ENCODE results near the gene PDE4D. TPM values are rescaled to one million over a fixed set of nuclear protein-coding genes. Genes with fewer than 3 reads are reported as not detected.

The PDE4D gene
- total RNA-seq, 1 experiment from 2014 or later = 6.5 TPM

DNA sequence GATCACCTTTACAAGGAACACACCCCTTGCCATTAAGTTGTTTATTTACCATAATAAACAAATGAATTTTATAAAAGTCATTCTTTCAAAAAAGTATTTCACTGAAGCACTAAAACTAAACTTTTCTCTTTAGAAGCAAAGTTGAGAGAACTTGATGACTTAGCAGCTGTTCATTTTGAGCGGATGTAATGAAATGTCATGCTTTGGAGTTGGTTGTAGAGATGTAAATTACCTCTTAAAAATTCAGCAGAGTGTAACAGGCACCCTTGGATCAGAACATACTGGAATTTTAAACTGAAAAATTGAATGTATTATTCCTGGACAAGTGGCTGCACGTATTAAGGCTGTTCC is 617.2 kb downstream of the PDE4D start:
- intact Hi-C loops (cut with micrococcal nuclease; ENCODE audit: unreplicated experiment) = no loop called here
- CTCF ChIA-PET = no interaction called here
- H3K27me3 ChIP-seq (replicated peaks; ENCODE audit: insufficient read depth, low read depth, low read length, poor library complexity) = peaks cover 13% of the 10 kb centered on the region
- TF ChIP-seq, protein P1, sequence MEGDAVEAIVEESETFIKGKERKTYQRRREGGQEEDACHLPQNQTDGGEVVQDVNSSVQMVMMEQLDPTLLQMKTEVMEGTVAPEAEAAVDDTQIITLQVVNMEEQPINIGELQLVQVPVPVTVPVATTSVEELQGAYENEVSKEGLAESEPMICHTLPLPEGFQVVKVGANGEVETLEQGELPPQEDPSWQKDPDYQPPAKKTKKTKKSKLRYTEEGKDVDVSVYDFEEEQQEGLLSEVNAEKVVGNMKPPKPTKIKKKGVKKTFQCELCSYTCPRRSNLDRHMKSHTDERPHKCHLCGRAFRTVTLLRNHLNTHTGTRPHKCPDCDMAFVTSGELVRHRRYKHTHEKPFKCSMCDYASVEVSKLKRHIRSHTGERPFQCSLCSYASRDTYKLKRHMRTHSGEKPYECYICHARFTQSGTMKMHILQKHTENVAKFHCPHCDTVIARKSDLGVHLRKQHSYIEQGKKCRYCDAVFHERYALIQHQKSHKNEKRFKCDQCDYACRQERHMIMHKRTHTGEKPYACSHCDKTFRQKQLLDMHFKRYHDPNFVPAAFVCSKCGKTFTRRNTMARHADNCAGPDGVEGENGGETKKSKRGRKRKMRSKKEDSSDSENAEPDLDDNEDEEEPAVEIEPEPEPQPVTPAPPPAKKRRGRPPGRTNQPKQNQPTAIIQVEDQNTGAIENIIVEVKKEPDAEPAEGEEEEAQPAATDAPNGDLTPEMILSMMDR (conservative IDR thresholded peaks at IDR 0.05; ENCODE audit: low read depth, low read length) = no peak
- TF ChIP-seq EZH2 (IDR thresholded peaks at IDR 0.05; ENCODE audit: borderline replicate concordance, low read depth, low read length, poor library complexity, severe bottlenecking) = no peak
- no peaks in the 10 kb centered on the region for H3K9me3 ChIP-seq (ENCODE audit: low read depth, low read length, poor library complexity, severe bottlenecking)
- no peak for DNase-seq (ENCODE audit: low spot score)
- H3K4me1 ChIP-seq (ENCODE audit: insufficient read depth, low read length, poor library complexity, severe bottlenecking) = no peaks in the 10 kb centered on the region
- no TSS peak for BruUV-seq (replicated peaks)
- no peak overlapping the region for H3K27ac ChIP-seq (ENCODE audit: low read depth, low read length, poor library complexity, severe bottlenecking)
- POLR2A ChIA-PET (ENCODE audit: low non-redundant PET) = no interaction called here
- H3K36me3 ChIP-seq (ENCODE audit: insufficient read depth, low read length, poor library complexity, severe bottlenecking) = no peaks in the 10 kb centered on the region
- no peak overlapping the region for H3K4me3 ChIP-seq (ENCODE audit: low read depth, low read length, poor library complexity, severe bottlenecking)

DNA sequence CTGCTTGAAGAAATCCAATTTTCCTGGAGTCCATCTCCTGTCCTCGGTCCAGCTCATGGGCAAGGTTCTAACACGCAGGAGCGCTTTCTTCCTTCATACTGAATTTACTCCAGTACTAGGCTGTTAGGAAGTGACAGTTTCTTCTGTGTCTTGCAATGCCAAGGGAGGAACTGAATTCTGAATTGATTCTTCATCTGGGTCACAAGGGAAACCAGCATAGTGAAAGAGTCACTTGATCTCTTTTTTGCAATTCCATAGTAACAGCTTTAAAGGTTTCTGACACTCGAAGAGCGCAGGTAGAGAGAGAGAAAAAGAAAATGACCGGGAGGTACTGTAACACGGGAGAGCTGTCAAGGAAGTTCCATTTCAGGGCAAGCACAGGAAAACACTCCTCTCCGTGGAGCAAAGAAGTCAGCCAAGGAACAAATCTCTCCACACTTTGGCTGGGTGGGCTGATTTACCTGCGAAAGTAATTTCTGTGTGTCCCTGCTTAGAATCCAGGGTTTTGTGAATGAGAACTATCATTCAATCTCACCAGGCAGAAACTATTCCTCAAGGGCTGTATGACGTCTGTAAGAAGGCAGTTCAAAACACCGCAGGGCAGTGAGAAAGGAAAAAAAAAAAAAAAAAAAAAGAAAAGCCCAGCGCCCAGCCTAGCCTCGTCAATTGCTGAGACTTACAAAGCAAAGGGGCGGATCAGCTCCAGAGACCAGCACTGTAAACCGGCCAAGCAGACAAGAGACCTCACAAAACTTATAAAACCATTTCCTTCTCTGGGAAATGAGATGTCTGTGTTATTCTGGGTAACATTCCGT is 617.8 kb downstream of the PDE4D start:
- Histone ChIP-seq H3K27me3 (replicated peaks; ENCODE audit: insufficient read depth, low read depth, low read length, poor library complexity) (peaks cover 13% of the 10 kb centered on the region), H3K4me1 (ENCODE audit: insufficient read depth, low read length, poor library complexity, severe bottlenecking) (no peaks in the 10 kb centered on the region), H3K27ac (ENCODE audit: low read depth, low read length, poor library complexity, severe bottlenecking) (no peak overlapping the region), H3K4me3 (ENCODE audit: low read depth, low read length, poor library complexity, severe bottlenecking) (peak overlapping the region; percentile 3), H3K9me3 (ENCODE audit: low read depth, low read length, poor library complexity, severe bottlenecking) (no peaks in the 10 kb centered on the region), H3K36me3 (ENCODE audit: insufficient read depth, low read length, poor library complexity, severe bottlenecking) (no peaks in the 10 kb centered on the region)
- ChIA-PET CTCF (no interaction called here), POLR2A (ENCODE audit: low non-redundant PET) (no interaction called here)
- DNase-seq (ENCODE audit: low spot score) = peak; percentile 15
- TF ChIP-seq EZH2 (IDR thresholded peaks at IDR 0.05; ENCODE audit: borderline replicate concordance, low read depth, low read length, poor library complexity, severe bottlenecking) = no peak
- TF ChIP-seq, protein P1 (conservative IDR thresholded peaks at IDR 0.05; ENCODE audit: low read depth, low read length) = no peak
- intact Hi-C loops (cut with micrococcal nuclease; ENCODE audit: unreplicated experiment) = no loop called here
- no TSS peak for BruUV-seq (replicated peaks)

DNA sequence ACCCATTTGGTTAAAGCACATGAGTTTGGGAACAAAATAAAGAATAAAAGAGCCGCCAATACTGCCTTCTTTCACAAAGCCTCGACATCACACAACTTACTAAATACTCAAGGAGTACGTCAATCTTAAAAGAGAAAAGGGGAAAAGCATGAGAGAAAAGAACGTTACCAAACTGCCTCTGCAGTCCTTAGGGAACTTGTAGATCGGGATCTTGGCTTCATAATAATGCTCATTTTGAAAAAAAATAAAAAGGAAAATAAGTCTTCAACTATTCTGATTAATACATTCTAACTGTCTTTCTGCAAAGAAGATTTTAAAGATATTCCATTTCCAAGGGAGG is 618.4 kb downstream of the PDE4D start:
- no peak overlapping the region for H3K27ac ChIP-seq (ENCODE audit: low read depth, low read length, poor library complexity, severe bottlenecking)
- CTCF ChIA-PET = no interaction called here
- no peak for DNase-seq (ENCODE audit: low spot score)
- no peak overlapping the region for H3K4me3 ChIP-seq (ENCODE audit: low read depth, low read length, poor library complexity, severe bottlenecking)
- H3K36me3 ChIP-seq (ENCODE audit: insufficient read depth, low read length, poor library complexity, severe bottlenecking) = no peaks in the 10 kb centered on the region
- no peaks in the 10 kb centered on the region for H3K9me3 ChIP-seq (ENCODE audit: low read depth, low read length, poor library complexity, severe bottlenecking)
- TF ChIP-seq EZH2 (IDR thresholded peaks at IDR 0.05; ENCODE audit: borderline replicate concordance, low read depth, low read length, poor library complexity, severe bottlenecking) = no peak
- TF ChIP-seq, protein P1 (conservative IDR thresholded peaks at IDR 0.05; ENCODE audit: low read depth, low read length) = no peak
- no peaks in the 10 kb centered on the region for H3K4me1 ChIP-seq (ENCODE audit: insufficient read depth, low read length, poor library complexity, severe bottlenecking)
- H3K27me3 ChIP-seq (replicated peaks; ENCODE audit: insufficient read depth, low read depth, low read length, poor library complexity) = peaks cover 13% of the 10 kb centered on the region
- POLR2A ChIA-PET (ENCODE audit: low non-redundant PET) = no interaction called here
- intact Hi-C loops (cut with micrococcal nuclease; ENCODE audit: unreplicated experiment) = no loop called here
- BruUV-seq (replicated peaks) = no TSS peak
